Muscle of leg (tissue), 11 donors: ENCODE measurements around the gene NOTCH3. TPM values are rescaled to one million over a fixed set of nuclear protein-coding genes. Genes with fewer than 3 reads are reported as not detected.

ENCODE experiments used
- DNase-seq: peaks from one replicate; pipeline ENCODE4 v3.0.0; 2013
- H3K27ac ChIP-seq: one replicate; pipeline ENCODE4 v1.5.1; 2013; ENCODE audit warnings: mild to moderate bottlenecking, low read length, control low read depth
- H3K27me3 ChIP-seq: one replicate; pipeline ENCODE4 v1.6.1; 2013; ENCODE audit warnings: low read length; ENCODE audit not compliant: control insufficient read depth, insufficient read depth
- H3K36me3 ChIP-seq: one replicate; pipeline ENCODE4 v1.6.1; 2013; ENCODE audit warnings: low read length; ENCODE audit not compliant: control insufficient read depth, insufficient read depth
- H3K4me1 ChIP-seq: one replicate; pipeline ENCODE4 v1.6.1; 2013; ENCODE audit warnings: low read length; ENCODE audit not compliant: control insufficient read depth, insufficient read depth
- H3K4me3 ChIP-seq: one replicate; pipeline ENCODE4 v1.5.1; 2013; ENCODE audit warnings: low read length, control low read depth
- H3K9me3 ChIP-seq: replicated peaks from 2 replicates; pipeline ENCODE4 v1.6.1; 2013; ENCODE audit warnings: low read depth, low read length; ENCODE audit not compliant: control insufficient read depth
- WGBS: methylation state at CpG from one replicate; pipeline ENCODE4 v1.1.5; 2013; ENCODE audit warnings: missing lambda C conversion rate; ENCODE audit not compliant: insufficient coverage; 5-methylcytosine and 5-hydroxymethylcytosine counted together
- polyA plus RNA-seq, 8 donors: library from polyadenylated mRNA; unstranded; fragments of 120-200 nt; gene quantifications; one replicate each; pipeline versions ENCODE4 v1.2.1 to v1.2.3, GENCODE V29; 2013; ENCODE audit warnings: inconsistent platforms in 1 of 8, low replicate concordance in 1 of 8; ENCODE audit not compliant: insufficient read length in 8 of 8, insufficient read depth in 1 of 8
- total RNA-seq: library from RNA; stranded (reverse); fragments of 120-200 nt; gene quantifications from one replicate; pipeline ENCODE4 v1.2.4, GENCODE V29; 2013

NOTCH3 gene
- total and polyA plus RNA-seq, 9 donors = 63.1 to 241 (median 181) TPM

- no peak overlapping the region for H3K27ac ChIP-seq
- no peaks in the 10 kb centered on the region for H3K27me3 ChIP-seq
- H3K4me1 ChIP-seq = peaks cover 18% of the 10 kb centered on the region
- H3K9me3 ChIP-seq = no peaks in the 10 kb centered on the region
- no peak for DNase-seq
- H3K36me3 ChIP-seq = no peaks in the 10 kb centered on the region
- H3K4me3 ChIP-seq = no peak overlapping the region
- 100% methylated on average over 4 of the region's 7 CpGs for WGBS
These were observed 15.6 kb upstream of the NOTCH3 start for GRCh38 chr19:15216363-15216762.

- H3K36me3 ChIP-seq = no peaks in the 10 kb centered on the region
- peak overlapping the region; percentile 78 for H3K27ac ChIP-seq
- H3K4me3 ChIP-seq = no peak overlapping the region
- DNase-seq = peak; percentile 86
- H3K27me3 ChIP-seq = no peaks in the 10 kb centered on the region
- H3K9me3 ChIP-seq = no peaks in the 10 kb centered on the region
- 26% methylated on average over 15 of the region's 15 CpGs for WGBS
- H3K4me1 ChIP-seq = peaks cover 20% of the 10 kb centered on the region
These were observed 13.1 kb upstream of the NOTCH3 start for GRCh38 chr19:15213715-15214381.

GRCh38 chr19:15212711-15213110 is 11.9 kb upstream of the NOTCH3 start:
- no peak for DNase-seq
- WGBS = 80% methylated on average over 1 of the region's 12 CpGs
- Histone ChIP-seq H3K27ac (no peak overlapping the region), H3K36me3 (no peaks in the 10 kb centered on the region), H3K9me3 (no peaks in the 10 kb centered on the region), H3K4me3 (no peak overlapping the region), H3K27me3 (no peaks in the 10 kb centered on the region), H3K4me1 (peaks cover 20% of the 10 kb centered on the region)

GRCh38 chr19:15210323-15210781 is 9.6 kb upstream of the NOTCH3 start:
- Histone ChIP-seq H3K4me3 (no peak overlapping the region), H3K27me3 (no peaks in the 10 kb centered on the region), H3K36me3 (no peaks in the 10 kb centered on the region), H3K9me3 (no peaks in the 10 kb centered on the region), H3K4me1 (peaks cover 18% of the 10 kb centered on the region), H3K27ac (peak overlapping the region; percentile 13)
- 58% methylated on average over 5 of the region's 5 CpGs for WGBS
- no peak for DNase-seq

GRCh38 chr19:15201374-15202023 is 704 bp upstream of the NOTCH3 start:
- Histone ChIP-seq H3K4me3 (peak overlapping the region; percentile 42), H3K27me3 (peaks cover 9% of the 10 kb centered on the region)
- no peak for DNase-seq

GRCh38 chr19:15199661-15200552 is 888 bp downstream of the NOTCH3 start:
- H3K27ac ChIP-seq = peak overlapping the region; percentile 92
- DNase-seq = peak; percentile 89
- peaks cover 22% of the 10 kb centered on the region for H3K36me3 ChIP-seq
- peaks cover 40% of the 10 kb centered on the region for H3K4me1 ChIP-seq
- 1% methylated on average over 33 of the region's 82 CpGs for WGBS
- H3K9me3 ChIP-seq = no peaks in the 10 kb centered on the region
- peaks cover 11% of the 10 kb centered on the region for H3K27me3 ChIP-seq
- H3K4me3 ChIP-seq = peak overlapping the region; percentile 90

More at GRCh38 chr19:15201374-15202023, 704 bp upstream of the NOTCH3 start:
- Histone ChIP-seq H3K9me3 (no peaks in the 10 kb centered on the region), H3K4me1 (peaks cover 30% of the 10 kb centered on the region), H3K27ac (peak overlapping the region; percentile 62), H3K36me3 (peaks cover 15% of the 10 kb centered on the region)
- WGBS = 85% methylated on average over 16 of the region's 18 CpGs

GRCh38 chr19:15198951-15199660 is 1.7 kb downstream of the NOTCH3 start:
- peaks cover 13% of the 10 kb centered on the region for H3K27me3 ChIP-seq
- WGBS = 50% methylated on average over 11 of the region's 15 CpGs
- DNase-seq = no peak
- H3K27ac ChIP-seq = peak overlapping the region; percentile 42
- peak overlapping the region; percentile 90 for H3K4me3 ChIP-seq
- peaks cover 23% of the 10 kb centered on the region for H3K36me3 ChIP-seq
- no peaks in the 10 kb centered on the region for H3K9me3 ChIP-seq
- H3K4me1 ChIP-seq = peaks cover 42% of the 10 kb centered on the region

GRCh38 chr19:15197942-15198341 is 2.9 kb downstream of the NOTCH3 start:
- peak; percentile 66 for DNase-seq
- peaks cover 13% of the 10 kb centered on the region for H3K27me3 ChIP-seq
- peak overlapping the region; percentile 14 for H3K4me3 ChIP-seq
- 27% methylated on average over 7 of the region's 8 CpGs for WGBS
- peaks cover 42% of the 10 kb centered on the region for H3K4me1 ChIP-seq
- no peaks in the 10 kb centered on the region for H3K9me3 ChIP-seq
- H3K27ac ChIP-seq = peak overlapping the region; percentile 79
- H3K36me3 ChIP-seq = peaks cover 28% of the 10 kb centered on the region

- H3K36me3 ChIP-seq = peaks cover 32% of the 10 kb centered on the region
- peaks cover 9% of the 10 kb centered on the region for H3K27me3 ChIP-seq
- no peaks in the 10 kb centered on the region for H3K9me3 ChIP-seq
- 25% methylated on average over 3 of the region's 14 CpGs for WGBS
- H3K4me1 ChIP-seq = peaks cover 42% of the 10 kb centered on the region
- H3K4me3 ChIP-seq = peak overlapping the region; percentile 14
- H3K27ac ChIP-seq = peak overlapping the region; percentile 79
- DNase-seq = peak; percentile 80
These were observed 3.4 kb downstream of the NOTCH3 start for GRCh38 chr19:15197275-15197941.
